Stimulated activated naive CD8-positive, alpha-beta T cell treated with anti-CD3 and anti-CD28 coated beads, Interleukin-15, Interleukin-2, amounts not matched to agents 100 U/mL and 50 U/mL, for 24 hours (primary cell): ENCODE data around the gene CDC42EP4.
"Not testable (repeated sequence)": the region's sequence is repeated elsewhere in the genome, so short reads cannot be mapped to it uniquely, and the experiment has no call there.

Source experiments
- ATAC-seq: fragments of 150-1000 bp; cut with Tn5 transposase; one replicate; pipeline ENCODE4 v1.10.0; 2021
- DNase-seq: peaks from one replicate; pipeline ENCODE4 v3.0.0; 2021

The CDC42EP4 gene

DNA sequence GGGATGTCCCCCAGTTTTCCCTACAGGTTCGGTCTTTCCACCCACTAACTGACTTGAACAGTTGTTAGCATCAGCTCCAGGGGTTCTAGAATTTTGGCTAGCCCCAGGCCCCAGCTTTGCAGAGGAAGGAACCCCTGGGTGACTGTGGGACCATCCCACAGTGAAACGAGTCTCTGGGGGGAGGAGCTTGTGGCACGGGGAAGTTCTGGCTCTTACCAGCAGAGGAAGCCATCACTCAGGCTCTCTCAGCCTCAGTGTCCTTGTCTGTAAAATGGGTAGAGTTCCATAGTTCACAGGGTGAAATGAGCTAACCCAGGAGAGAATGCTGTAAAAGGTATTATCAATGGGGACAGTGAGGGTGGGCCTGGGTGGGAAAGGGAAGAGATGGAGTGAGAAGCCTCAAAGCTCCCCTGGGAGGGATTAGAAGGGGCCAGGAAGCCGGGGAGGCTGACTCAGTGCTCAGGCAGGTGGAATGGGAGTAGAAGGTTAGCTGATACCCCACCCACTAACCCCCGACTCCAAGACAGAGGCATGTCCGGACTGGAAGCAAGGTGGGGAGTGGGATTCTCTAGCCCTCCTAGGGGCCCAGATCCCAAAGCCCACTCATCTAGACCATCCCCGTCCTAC, 30.9 kb upstream of the CDC42EP4 start:
- ATAC-seq = no peak

GRCh38 chr17:73342050-73342522, 30.3 kb upstream of the CDC42EP4 start:
- ATAC-seq = no peak
- DNase-seq = no peak

More for the DNA sequence above, 30.9 kb upstream of the CDC42EP4 start:
- DNase-seq = no peak

GRCh38 chr17:73341350-73342049, 29.7 kb upstream of the CDC42EP4 start:
- no peak for ATAC-seq
- DNase-seq = no peak

DNA sequence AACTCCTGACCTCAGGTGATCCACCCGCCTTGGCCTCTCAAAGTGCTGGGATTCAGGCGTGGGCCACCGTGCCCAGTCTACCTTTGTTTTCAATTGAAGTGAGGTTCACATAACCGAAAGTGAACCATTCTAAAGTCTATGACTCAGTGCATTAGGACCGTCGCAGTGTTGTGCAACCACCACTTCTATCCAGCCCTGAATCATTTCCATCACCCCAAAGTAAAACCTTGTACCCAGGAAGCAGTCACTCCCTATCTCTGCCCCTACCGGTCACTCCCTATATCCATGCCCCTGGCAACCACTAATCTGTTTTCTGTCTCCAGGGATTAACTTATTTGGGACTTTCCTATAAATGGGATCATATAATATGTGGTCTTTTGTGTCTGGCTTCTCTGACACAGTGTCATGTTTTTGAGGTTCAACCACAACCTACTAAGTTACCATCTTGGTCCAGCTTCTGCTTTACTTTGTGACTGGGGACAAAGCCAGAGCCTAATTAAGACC, 28.3 kb upstream of the CDC42EP4 start:
- DNase-seq = no peak
- ATAC-seq = no peak

GRCh38 chr17:73338566-73339197, 26.9 kb upstream of the CDC42EP4 start:
- no peak for ATAC-seq
- DNase-seq = no peak

DNA sequence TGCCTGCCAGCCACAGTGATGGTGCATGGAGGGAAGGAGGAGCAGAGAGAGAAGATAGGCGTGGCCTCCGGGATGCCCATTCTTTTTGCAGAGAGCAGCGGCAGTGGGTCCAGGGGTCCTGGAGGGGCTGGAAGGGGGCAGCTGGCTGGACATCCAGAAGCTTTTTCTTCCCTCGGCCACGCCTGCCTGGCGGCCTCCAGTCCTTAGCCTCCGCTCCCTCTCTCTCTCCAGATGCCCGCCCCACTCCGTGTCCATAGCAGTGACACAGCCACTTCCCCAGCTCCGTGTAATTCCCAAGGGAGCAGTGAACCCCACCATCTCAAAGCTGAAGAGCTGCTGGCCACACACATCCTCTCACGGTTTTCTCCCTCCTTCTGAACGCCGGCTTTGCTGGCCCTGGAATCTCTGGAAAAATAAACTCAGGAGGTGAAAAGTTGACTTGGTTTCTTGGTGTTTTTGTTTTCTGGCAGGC, 26.3 kb upstream of the CDC42EP4 start:
- no peak for DNase-seq
- ATAC-seq = no peak

DNA sequence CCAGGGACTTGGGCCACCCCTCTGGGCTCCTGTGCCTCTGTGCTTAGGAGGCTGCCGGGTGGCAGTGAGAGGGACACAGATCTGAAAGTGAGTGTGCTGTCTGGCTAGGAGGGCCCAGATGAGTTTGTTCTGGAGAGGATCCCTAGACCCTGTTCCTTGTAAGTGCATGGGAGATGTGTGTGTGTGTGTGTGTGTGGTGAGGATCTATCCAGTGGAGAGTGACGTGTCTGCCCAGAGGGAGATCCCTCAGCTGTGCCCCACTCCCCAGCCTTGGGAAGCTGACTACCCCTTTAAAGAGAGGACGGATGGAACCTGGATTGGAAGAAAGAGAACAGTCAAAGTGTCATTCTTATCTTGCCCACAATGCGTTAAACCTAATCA, 25.5 kb upstream of the CDC42EP4 start:
- DNase-seq (no peak), ATAC-seq (no peak)

GRCh38 chr17:73336408-73337329, 24.9 kb upstream of the CDC42EP4 start:
- DNase-seq (no peak), ATAC-seq (no peak)

DNA sequence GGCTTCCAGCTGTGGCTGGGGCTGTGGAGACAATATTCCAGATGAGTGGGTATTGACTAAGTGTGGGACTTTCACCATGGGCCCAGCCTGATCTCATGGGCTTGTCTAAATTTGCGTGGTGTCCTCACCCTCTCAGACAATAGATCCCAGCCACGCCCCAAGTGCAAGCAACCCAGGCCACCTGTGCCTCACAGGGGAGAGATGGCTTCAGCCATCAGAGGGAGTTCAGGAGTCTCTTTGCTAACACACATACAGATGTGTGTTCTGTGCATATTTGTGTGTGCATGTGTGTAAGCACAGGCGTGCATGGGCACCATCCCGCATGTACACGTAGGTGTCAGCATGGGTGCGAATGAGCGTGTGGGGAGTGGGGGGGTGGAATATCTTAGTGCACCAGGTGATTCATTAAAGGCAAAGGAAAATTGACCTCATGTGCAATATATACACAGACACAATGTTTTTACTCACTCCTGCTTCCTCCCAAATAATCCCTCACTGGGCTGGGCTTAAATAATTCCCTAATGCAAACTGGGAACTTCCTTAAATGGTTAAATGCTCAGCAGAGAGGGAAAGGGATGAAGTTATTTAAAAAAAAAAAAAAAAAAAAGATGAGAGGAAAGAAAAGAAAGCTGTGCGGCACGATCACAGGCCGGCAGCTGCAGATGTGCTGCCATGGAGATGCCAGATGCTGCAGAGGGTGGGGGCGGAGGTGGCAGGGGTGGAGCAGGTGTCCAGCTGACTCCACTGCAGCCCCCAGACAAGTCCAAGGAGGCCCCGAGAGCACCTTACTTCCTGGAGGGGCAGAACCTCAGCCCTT, 24.0 kb upstream of the CDC42EP4 start:
- ATAC-seq (no peak), DNase-seq (no peak)

DNA sequence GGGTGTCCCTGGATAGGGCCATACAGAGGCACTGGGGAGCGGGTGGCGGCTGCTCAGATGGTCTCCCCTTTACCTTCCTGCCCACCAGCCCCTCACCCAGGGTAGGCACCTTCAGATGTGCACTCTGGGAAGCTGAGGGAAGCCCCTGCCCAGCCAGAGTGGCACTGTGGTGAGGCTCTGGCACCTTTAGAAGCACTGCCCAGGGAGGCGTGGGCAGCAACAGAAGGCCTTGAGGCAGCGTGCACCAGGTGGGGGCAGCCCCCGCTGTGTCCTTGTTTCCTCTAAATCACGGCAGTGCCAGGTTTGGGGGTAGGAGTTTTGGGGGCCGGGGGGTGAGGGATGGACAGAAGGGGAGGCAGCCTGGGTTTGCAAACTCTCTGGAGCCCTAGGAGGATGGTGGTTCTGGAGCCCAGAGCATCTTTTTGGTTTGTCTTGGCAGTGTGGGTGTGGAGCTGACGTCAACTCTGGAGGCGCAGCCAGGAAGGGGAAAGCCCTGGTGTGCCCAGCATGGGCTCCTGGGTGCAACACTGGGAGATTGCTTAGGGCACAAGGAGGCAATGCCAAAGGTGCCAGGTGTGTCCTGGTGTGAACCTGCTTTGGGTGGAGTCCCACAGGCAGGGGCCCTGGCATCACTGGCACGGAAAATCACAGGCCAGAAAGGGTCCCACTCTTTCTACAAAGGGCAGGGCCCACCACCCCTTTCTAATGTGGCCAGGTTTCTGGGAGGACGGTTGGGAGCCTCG, 23.1 kb upstream of the CDC42EP4 start:
- DNase-seq (no peak), ATAC-seq (peak; percentile 28)

- ATAC-seq, DNase-seq: not testable (repeated sequence)
These were observed 21.6 kb upstream of the CDC42EP4 start for GRCh38 chr17:73333445-73333844.

DNA sequence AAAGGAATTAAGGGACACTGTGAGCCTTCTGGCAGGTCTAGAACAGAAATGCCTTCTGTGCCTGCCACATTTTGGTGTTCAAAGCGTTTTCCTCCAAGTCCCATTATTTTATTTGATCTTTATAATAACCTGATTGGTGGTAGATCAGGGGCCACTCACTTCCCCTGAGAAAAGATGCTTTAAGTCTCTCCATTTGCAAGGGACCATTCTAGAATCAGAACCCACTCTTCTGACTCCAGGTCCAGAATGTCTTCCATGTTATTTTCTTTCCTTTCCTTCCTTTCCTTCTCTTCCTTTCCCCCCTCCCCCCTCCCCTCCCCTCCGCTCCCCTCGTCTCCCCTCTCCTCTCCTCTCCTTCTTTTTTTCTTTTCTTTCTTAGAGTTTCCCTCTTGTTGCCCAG, 19.3 kb upstream of the CDC42EP4 start:
- no peak for ATAC-seq

GRCh38 chr17:73327676-73328075, 15.9 kb upstream of the CDC42EP4 start:
- DNase-seq = no peak
- ATAC-seq = no peak

More for the DNA sequence above, 19.3 kb upstream of the CDC42EP4 start:
- DNase-seq = no peak

DNA sequence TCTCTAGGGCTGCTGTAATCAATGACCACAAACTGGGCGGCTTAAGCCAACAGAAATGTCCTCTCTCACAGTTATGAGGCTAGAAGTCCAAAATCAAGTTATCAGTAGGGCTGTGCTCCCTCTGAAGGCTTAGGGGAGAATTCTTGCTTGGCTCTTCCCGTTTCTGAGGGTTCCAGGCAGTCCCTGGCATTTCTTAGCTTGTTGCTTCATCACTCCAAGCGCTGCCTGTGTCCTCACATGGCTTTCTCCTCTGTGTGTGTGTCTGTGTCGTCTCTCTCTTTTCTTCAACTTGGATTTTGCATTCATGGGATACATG, 13.7 kb upstream of the CDC42EP4 start:
- ATAC-seq (no peak), DNase-seq (no peak)

GRCh38 chr17:73324711-73325526, 13.1 kb upstream of the CDC42EP4 start:
- ATAC-seq = no peak
- DNase-seq = no peak

GRCh38 chr17:73324160-73324475, 12.3 kb upstream of the CDC42EP4 start:
- DNase-seq = no peak

DNA sequence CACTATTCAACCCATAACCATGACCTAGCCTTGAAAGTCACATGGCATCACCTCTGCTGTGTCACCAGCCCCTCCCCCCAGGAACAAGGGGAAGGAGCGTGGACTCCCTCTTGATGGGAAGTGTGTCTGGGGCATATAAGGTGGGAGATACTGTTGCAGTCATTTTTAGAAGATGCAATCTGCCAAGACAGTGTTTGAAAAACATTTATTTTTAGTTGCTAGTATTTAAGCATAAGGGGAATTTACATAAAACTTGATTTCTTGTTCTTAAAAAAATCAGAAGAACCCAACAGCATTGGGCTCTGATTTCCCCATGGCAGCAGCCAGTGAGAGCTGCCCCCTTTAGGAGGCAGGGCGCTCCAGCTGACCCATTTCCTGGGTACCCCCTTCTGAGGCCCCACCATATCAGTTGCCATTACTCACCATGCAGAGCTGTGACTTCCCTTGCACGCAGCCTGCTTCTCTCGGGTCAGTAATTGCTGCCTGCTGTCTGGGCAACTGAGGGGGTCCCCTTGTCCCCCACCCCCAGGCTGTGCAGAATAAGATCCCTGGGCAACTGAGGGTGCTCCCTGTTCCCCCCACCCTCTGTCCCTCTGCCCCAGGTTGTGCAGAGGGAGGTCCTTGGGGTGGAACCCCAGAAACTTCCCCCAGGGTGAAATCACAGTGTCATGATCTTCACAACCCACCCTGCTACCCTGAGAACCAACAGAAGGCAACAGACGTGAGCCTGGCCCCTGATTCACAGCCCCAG, 11.8 kb upstream of the CDC42EP4 start:
- DNase-seq (no peak), ATAC-seq (no peak)

More at GRCh38 chr17:73324160-73324475, 12.3 kb upstream of the CDC42EP4 start:
- no peak for ATAC-seq

GRCh38 chr17:73320601-73321264, 8.9 kb upstream of the CDC42EP4 start:
- DNase-seq = no peak
- no peak for ATAC-seq
